GM23338 (cell line): ENCODE data around the gene RIMOC1. TPM values are rescaled to one million over a fixed set of nuclear protein-coding genes. Genes with fewer than 3 reads are reported as not detected.

ENCODE experiments used
- ATAC-seq: fragments of 200-7000 bp; cut with Tn5 transposase; 3 replicates; pipeline ENCODE4 v1.9.1; 2020
- DNase-seq: peaks from one replicate; pipeline ENCODE4 v3.0.0-alpha.2; 2015; ENCODE audit warnings: low spot score
- H2AFZ ChIP-seq: fragments of 200-600 bp; sonication (generic); 2 replicates; pipeline ENCODE4 v1.8.0; 2016; ENCODE audit warnings: antibody characterized with exemption, mild to moderate bottlenecking, moderate library complexity
- H3F3A ChIP-seq: fragments of 200-600 bp; sonication (generic); replicated peaks from 2 replicates; pipeline ENCODE4 v1.8.0; 2017; ENCODE audit warnings: antibody characterized with exemption, mixed run types, low read depth
- H3K27ac ChIP-seq: fragments of 200-600 bp; sonication (generic); 2 replicates; pipeline ENCODE4 v1.6.1; 2016; ENCODE audit warnings: low read depth
- H3K27me3 ChIP-seq: fragments of 200-600 bp; sonication (generic); 2 replicates; pipeline ENCODE4 v1.8.0; 2016; ENCODE audit warnings: mild to moderate bottlenecking, mixed run types, moderate library complexity; ENCODE audit not compliant: insufficient read depth
- H3K36me3 ChIP-seq: fragments of 200-600 bp; sonication (generic); 2 replicates; pipeline ENCODE4 v1.8.0; 2016; ENCODE audit warnings: mild to moderate bottlenecking; ENCODE audit not compliant: insufficient read depth
- H3K4me1 ChIP-seq: fragments of 200-600 bp; sonication (generic); 2 replicates; pipeline ENCODE4 v1.8.0; 2016; ENCODE audit warnings: mild to moderate bottlenecking, moderate library complexity; ENCODE audit not compliant: insufficient read depth
- H3K4me2 ChIP-seq: fragments of 200-600 bp; sonication (generic); 2 replicates; pipeline ENCODE4 v1.7.1; 2017; ENCODE audit warnings: mixed run types
- H3K4me3 ChIP-seq: fragments of 200-600 bp; sonication (generic); 2 replicates; pipeline ENCODE4 v1.6.1; 2016; ENCODE audit warnings: mixed run types
- H3K79me2 ChIP-seq: fragments of 200-600 bp; sonication (generic); replicated peaks from 2 replicates; pipeline ENCODE4 v1.8.0; 2017; ENCODE audit warnings: mild to moderate bottlenecking; ENCODE audit not compliant: insufficient read depth
- H3K9me2 ChIP-seq: fragments of 200-600 bp; sonication (generic); 2 replicates; pipeline ENCODE4 v1.8.0; 2017; ENCODE audit not compliant: insufficient read depth
- H4K20me1 ChIP-seq: fragments of 200-600 bp; sonication (generic); replicated peaks from 2 replicates; pipeline ENCODE4 v1.8.0; 2017; ENCODE audit warnings: mild to moderate bottlenecking; ENCODE audit not compliant: insufficient read depth
- H3K27ac Mint-ChIP-seq: 2 replicates; pipeline ENCODE4 v1.8.0; 2020; ENCODE audit warnings: inconsistent platforms, mild to moderate bottlenecking, moderate library complexity, mixed read lengths
- H3K27me3 Mint-ChIP-seq: 3 replicates; pipeline ENCODE4 v1.8.0; 2022; ENCODE audit warnings: low read depth, mild to moderate bottlenecking, moderate library complexity, mixed read lengths, inconsistent platforms; ENCODE audit not compliant: insufficient read depth, poor library complexity
- H3K36me3 Mint-ChIP-seq: 3 replicates; pipeline ENCODE4 v1.8.0; 2021; ENCODE audit warnings: low read depth, mild to moderate bottlenecking, inconsistent platforms, moderate library complexity, mixed read lengths
- H3K4me1 Mint-ChIP-seq: 3 replicates; pipeline ENCODE4 v1.8.0; 2020; ENCODE audit warnings: mild to moderate bottlenecking, inconsistent platforms, mixed read lengths
- H3K4me3 Mint-ChIP-seq: 3 replicates; pipeline ENCODE4 v1.8.0; 2021; ENCODE audit warnings: moderate library complexity, mild to moderate bottlenecking, inconsistent platforms, mixed read lengths
- H3K9me3 Mint-ChIP-seq: 3 replicates; pipeline ENCODE4 v1.8.0; 2020; ENCODE audit warnings: moderate library complexity, mild to moderate bottlenecking, inconsistent platforms, mixed read lengths
- EZH2 ChIP-seq: fragments of 200-600 bp; sonication (generic); IDR thresholded peaks from one replicate; pipeline ENCODE4 v1.8.0; 2017; ENCODE audit warnings: antibody characterized with exemption, mild to moderate bottlenecking, low read depth; ENCODE audit not compliant: unreplicated experiment
- NANOG ChIP-seq: IDR thresholded peaks from 2 replicates; pipeline ENCODE4 v1.6.1; 2016; ENCODE audit warnings: antibody characterized with exemption, borderline replicate concordance
- STAT1 ChIP-seq: IDR thresholded peaks from one replicate; pipeline ENCODE4 v1.6.1; 2016; ENCODE audit warnings: antibody characterized with exemption; ENCODE audit not compliant: unreplicated experiment
- ZNF114 ChIP-seq: fragments of 250-450 bp; sonication (Bioruptor Pico); IDR thresholded peaks from 2 replicates; pipeline ENCODE4 v1.5.0; 2020; ENCODE audit warnings: mild to moderate bottlenecking, moderate library complexity
- polyA plus RNA-seq: library from polyadenylated mRNA; unstranded; fragments of >200 nt; fragmentation: Nextera tagmentation; extraction: Ambion mirVana; gene quantifications from 2 replicates; pipeline ENCODE4 v1.2.1, GENCODE V29; 2016
- total RNA-seq: library from RNA; depleted of rRNA; stranded (reverse); fragments of >200 nt; shearing (Covaris generic); gene quantifications from 2 replicates; pipeline ENCODE4 v1.2.3, GENCODE V29; 2014
- TF ChIP-seq, protein P1 (sequence below): IDR thresholded peaks from 2 replicates; pipeline ENCODE4 v1.6.1; 2016; ENCODE audit warnings: antibody characterized with exemption
- TF ChIP-seq, protein P2 (sequence below): fragments of 250-450 bp; sonication (Bioruptor Pico); IDR thresholded peaks from 2 replicates; pipeline ENCODE4 v1.5.0; 2020; ENCODE audit warnings: mild to moderate bottlenecking, moderate library complexity

The RIMOC1 gene
- total and polyA plus RNA-seq, 2 experiments from 2014 or later = 26.4 to 30.3 TPM

DNA sequence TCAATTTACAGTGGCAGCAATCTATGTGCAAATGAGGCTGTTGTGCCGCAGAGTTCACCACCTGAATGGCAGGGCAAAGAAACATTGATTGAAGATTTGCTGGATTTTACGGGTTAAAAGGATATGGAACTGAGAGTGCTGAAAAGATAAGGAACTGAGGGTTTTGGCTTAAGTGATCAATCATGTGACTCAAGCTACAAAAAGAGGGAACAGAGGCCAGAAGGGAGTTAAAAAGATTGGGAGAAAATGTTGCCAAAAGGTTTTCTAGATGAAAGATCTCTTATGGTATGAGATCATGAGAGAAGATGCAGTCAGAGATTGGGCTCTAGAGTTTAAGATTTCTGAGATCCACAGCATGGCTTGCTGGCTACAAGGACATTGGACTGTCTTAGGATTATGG lies 7.9 kb upstream of the RIMOC1 start:
- H3K4me3 Mint-ChIP-seq = no peak overlapping the region
- TF ChIP-seq NANOG = no peak
- Histone ChIP-seq H4K20me1 (no peaks in the 10 kb centered on the region), H3K4me1 (no peaks in the 10 kb centered on the region), H3K27me3 (no peaks in the 10 kb centered on the region), H3K4me3 (no peak overlapping the region), H3K36me3 (no peaks in the 10 kb centered on the region), H3K27ac (no peak overlapping the region), H3K79me2 (no peaks in the 10 kb centered on the region), H3K4me2 (no peak overlapping the region), H2AFZ (peak overlapping the region; percentile 90), H3F3A (no peaks in the 10 kb centered on the region), H3K9me2 (no peaks in the 10 kb centered on the region; the same call in 1 of the 2 replicates)
- no peaks in the 10 kb centered on the region for H3K36me3 Mint-ChIP-seq
- peaks cover 5% of the 10 kb centered on the region for H3K9me3 Mint-ChIP-seq
- no peak for DNase-seq
- no peak overlapping the region for H3K27ac Mint-ChIP-seq
- peaks cover 2% of the 10 kb centered on the region for H3K27me3 Mint-ChIP-seq
- H3K4me1 Mint-ChIP-seq = peaks cover 4% of the 10 kb centered on the region; the same call in 1 of the 3 replicates
- no peak for ATAC-seq

DNA sequence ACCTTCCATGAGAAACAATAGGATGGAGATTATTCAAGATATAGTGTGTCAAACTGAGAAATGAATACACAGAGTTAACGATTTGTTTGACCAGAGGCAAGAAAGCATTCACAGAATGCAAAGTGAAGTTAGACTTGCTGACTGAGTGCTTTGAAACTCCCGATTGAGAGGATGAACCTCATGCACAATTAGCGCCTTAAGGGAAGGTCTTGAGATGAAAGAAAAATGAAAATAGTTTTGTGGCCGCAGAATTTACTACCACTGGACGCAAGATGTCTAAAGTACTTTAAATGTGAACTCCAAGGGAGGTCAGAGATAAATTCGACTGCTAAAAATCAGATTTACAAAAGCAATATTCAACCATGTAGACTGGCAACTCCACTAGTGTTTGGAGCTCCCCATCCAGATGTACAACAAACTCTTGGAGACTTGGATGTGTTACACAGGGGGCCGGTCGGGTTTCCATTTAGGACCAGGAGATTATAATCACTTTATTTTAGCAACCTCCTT lies 707 bp upstream of the RIMOC1 start:
- H3K4me3 ChIP-seq = peak overlapping the region; percentile 58
- ATAC-seq = no peak
- peaks cover 8% of the 10 kb centered on the region for H3K4me1 ChIP-seq
- DNase-seq = no peak
- Mint-ChIP-seq H3K4me3 (peak overlapping the region; percentile 98), H3K36me3 (peaks cover 12% of the 10 kb centered on the region), H3K27ac (peak overlapping the region; percentile 84), H3K9me3 (0 out of 3 replicates have a peak, but pooled peaks cover 3% of the 10 kb centered on the region), H3K27me3 (peaks cover 9% of the 10 kb centered on the region), H3K4me1 (peaks cover 14% of the 10 kb centered on the region; the same call in 2 of the 3 replicates)
- H3F3A ChIP-seq = no peaks in the 10 kb centered on the region
- H3K27ac ChIP-seq = no peak overlapping the region
- H3K36me3 ChIP-seq = peaks cover 5% of the 10 kb centered on the region
- H3K79me2 ChIP-seq = peaks cover 31% of the 10 kb centered on the region
- peaks cover 3% of the 10 kb centered on the region for H3K9me2 ChIP-seq
- no peaks in the 10 kb centered on the region for H3K27me3 ChIP-seq
- TF ChIP-seq EZH2 (no peak), ZNF114 (CRISPR knock-in tag) (no peak), STAT1 (no peak)
- TF ChIP-seq, protein P1, sequence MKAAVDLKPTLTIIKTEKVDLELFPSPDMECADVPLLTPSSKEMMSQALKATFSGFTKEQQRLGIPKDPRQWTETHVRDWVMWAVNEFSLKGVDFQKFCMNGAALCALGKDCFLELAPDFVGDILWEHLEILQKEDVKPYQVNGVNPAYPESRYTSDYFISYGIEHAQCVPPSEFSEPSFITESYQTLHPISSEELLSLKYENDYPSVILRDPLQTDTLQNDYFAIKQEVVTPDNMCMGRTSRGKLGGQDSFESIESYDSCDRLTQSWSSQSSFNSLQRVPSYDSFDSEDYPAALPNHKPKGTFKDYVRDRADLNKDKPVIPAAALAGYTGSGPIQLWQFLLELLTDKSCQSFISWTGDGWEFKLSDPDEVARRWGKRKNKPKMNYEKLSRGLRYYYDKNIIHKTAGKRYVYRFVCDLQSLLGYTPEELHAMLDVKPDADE = no peak
- TF ChIP-seq, protein P2, sequence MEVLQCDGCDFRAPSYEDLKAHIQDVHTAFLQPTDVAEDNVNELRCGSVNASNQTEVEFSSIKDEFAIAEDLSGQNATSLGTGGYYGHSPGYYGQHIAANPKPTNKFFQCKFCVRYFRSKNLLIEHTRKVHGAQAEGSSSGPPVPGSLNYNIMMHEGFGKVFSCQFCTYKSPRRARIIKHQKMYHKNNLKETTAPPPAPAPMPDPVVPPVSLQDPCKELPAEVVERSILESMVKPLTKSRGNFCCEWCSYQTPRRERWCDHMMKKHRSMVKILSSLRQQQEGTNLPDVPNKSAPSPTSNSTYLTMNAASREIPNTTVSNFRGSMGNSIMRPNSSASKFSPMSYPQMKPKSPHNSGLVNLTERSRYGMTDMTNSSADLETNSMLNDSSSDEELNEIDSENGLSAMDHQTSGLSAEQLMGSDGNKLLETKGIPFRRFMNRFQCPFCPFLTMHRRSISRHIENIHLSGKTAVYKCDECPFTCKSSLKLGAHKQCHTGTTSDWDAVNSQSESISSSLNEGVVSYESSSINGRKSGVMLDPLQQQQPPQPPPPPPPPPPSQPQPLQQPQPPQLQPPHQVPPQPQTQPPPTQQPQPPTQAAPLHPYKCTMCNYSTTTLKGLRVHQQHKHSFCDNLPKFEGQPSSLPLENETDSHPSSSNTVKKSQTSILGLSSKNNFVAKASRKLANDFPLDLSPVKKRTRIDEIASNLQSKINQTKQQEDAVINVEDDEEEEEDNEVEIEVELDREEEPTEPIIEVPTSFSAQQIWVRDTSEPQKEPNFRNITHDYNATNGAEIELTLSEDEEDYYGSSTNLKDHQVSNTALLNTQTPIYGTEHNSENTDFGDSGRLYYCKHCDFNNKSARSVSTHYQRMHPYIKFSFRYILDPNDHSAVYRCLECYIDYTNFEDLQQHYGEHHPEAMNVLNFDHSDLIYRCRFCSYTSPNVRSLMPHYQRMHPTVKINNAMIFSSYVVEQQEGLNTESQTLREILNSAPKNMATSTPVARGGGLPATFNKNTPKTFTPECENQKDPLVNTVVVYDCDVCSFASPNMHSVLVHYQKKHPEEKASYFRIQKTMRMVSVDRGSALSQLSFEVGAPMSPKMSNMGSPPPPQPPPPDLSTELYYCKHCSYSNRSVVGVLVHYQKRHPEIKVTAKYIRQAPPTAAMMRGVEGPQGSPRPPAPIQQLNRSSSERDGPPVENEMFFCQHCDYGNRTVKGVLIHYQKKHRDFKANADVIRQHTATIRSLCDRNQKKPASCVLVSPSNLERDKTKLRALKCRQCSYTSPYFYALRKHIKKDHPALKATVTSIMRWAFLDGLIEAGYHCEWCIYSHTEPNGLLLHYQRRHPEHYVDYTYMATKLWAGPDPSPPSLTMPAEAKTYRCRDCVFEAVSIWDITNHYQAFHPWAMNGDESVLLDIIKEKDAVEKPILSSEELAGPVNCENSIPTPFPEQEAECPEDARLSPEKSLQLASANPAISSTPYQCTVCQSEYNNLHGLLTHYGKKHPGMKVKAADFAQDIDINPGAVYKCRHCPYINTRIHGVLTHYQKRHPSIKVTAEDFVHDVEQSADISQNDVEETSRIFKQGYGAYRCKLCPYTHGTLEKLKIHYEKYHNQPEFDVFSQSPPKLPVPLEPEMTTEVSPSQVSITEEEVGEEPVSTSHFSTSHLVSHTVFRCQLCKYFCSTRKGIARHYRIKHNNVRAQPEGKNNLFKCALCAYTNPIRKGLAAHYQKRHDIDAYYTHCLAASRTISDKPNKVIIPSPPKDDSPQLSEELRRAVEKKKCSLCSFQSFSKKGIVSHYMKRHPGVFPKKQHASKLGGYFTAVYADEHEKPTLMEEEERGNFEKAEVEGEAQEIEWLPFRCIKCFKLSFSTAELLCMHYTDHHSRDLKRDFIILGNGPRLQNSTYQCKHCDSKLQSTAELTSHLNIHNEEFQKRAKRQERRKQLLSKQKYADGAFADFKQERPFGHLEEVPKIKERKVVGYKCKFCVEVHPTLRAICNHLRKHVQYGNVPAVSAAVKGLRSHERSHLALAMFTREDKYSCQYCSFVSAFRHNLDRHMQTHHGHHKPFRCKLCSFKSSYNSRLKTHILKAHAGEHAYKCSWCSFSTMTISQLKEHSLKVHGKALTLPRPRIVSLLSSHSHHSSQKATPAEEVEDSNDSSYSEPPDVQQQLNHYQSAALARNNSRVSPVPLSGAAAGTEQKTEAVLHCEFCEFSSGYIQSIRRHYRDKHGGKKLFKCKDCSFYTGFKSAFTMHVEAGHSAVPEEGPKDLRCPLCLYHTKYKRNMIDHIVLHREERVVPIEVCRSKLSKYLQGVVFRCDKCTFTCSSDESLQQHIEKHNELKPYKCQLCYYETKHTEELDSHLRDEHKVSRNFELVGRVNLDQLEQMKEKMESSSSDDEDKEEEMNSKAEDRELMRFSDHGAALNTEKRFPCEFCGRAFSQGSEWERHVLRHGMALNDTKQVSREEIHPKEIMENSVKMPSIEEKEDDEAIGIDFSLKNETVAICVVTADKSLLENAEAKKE (CRISPR knock-in tag) = no peak
- H3K4me2 ChIP-seq = peak overlapping the region; percentile 80
- no peaks in the 10 kb centered on the region for H4K20me1 ChIP-seq
- peak overlapping the region; percentile 52 for H2AFZ ChIP-seq
